Fibroblast of mammary gland (primary cell): ENCODE measurements around the gene ZNF341.

ENCODE experiments used
- DNase-seq: peaks from one replicate; pipeline ENCODE4 v3.0.0-alpha.2; 2010; ENCODE audit warnings: low read depth
- H3K4me3 ChIP-seq: 2 replicates; pipeline ENCODE4 v1.5.1; 2011; ENCODE audit warnings: low read depth, mild to moderate bottlenecking, low read length, moderate library complexity; ENCODE audit not compliant: control insufficient read depth
- CTCF ChIP-seq: conservative IDR thresholded peaks from 2 replicates; pipeline ENCODE4 v1.5.1; 2011; ENCODE audit warnings: low read depth, low read length, inconsistent platforms; ENCODE audit not compliant: control insufficient read depth, insufficient read depth

Gene ZNF341

GRCh38 chr20:33827109-33827508 lies 95.3 kb downstream of the ZNF341 start:
- TF ChIP-seq CTCF, result no peak
- no peak overlapping the region for H3K4me3 ChIP-seq
- DNase-seq, result no peak

GRCh38 chr20:33827634-33828325 lies 96.0 kb downstream of the ZNF341 start:
- no peak overlapping the region for H3K4me3 ChIP-seq
- DNase-seq, result no peak
- no peak for TF ChIP-seq CTCF

- no peak for TF ChIP-seq CTCF
Observed at GRCh38 chr20:33828326-33828844, 96.6 kb downstream of the ZNF341 start.

GRCh38 chr20:33828967-33829560 lies 97.3 kb downstream of the ZNF341 start:
- DNase-seq, result no peak
- no peak overlapping the region for H3K4me3 ChIP-seq
- no peak for TF ChIP-seq CTCF

More at GRCh38 chr20:33828326-33828844, 96.6 kb downstream of the ZNF341 start:
- no peak for DNase-seq
- no peak overlapping the region for H3K4me3 ChIP-seq

GRCh38 chr20:33829636-33830035 lies 97.8 kb downstream of the ZNF341 start:
- H3K4me3 ChIP-seq, result no peak overlapping the region
- no peak for DNase-seq
- no peak for TF ChIP-seq CTCF

- peak; percentile 46 for DNase-seq
- no peak for TF ChIP-seq CTCF
- H3K4me3 ChIP-seq, result no peak overlapping the region
Observed at GRCh38 chr20:33830371-33830770, 98.6 kb downstream of the ZNF341 start.
